HEK293 (cell line): Measurements from ENCODE around the gene PPP2R2D.

Source experiments
- BCL11B ChIP-seq: fragments of 450-650 bp; formaldehyde crosslinking; IDR thresholded peaks from 2 replicates; pipeline ENCODE4 v1.5.1; 2016; ENCODE audit warnings: low read depth, missing biosample characterization, missing genetic modification characterization
- GLIS2 ChIP-seq: fragments of 450-650 bp; formaldehyde crosslinking; IDR thresholded peaks from 2 replicates; pipeline ENCODE4 v1.5.1; 2016; ENCODE audit warnings: missing biosample characterization, missing genetic modification characterization
- HOXD13 ChIP-seq: sonication (generic); formaldehyde crosslinking; IDR thresholded peaks from 2 replicates; pipeline ENCODE4 v1.8.0; 2022; ENCODE audit warnings: missing genetic modification reagents, borderline replicate concordance
- INSM2 ChIP-seq: fragments of 450-650 bp; formaldehyde crosslinking; IDR thresholded peaks from 2 replicates; pipeline ENCODE4 v1.5.1; 2016; ENCODE audit warnings: missing biosample characterization, missing genetic modification characterization
- KLF9 ChIP-seq: fragments of 450-650 bp; formaldehyde crosslinking; IDR thresholded peaks from 2 replicates; pipeline ENCODE4 v1.5.1; 2016; ENCODE audit warnings: missing biosample characterization, missing genetic modification characterization, low read depth
- PRDM2 ChIP-seq: fragments of 450-650 bp; formaldehyde crosslinking; IDR thresholded peaks from 2 replicates; pipeline ENCODE4 v1.5.1; 2016; ENCODE audit warnings: missing biosample characterization, missing genetic modification characterization, borderline replicate concordance
- ZBTB48 ChIP-seq: fragments of 450-650 bp; formaldehyde crosslinking; IDR thresholded peaks from 2 replicates; pipeline ENCODE4 v1.5.1; 2016; ENCODE audit warnings: missing biosample characterization, missing genetic modification characterization
- ZFHX2 ChIP-seq: fragments of 450-650 bp; formaldehyde crosslinking; conservative IDR thresholded peaks from 2 replicates; pipeline ENCODE4 v1.5.1; 2016; ENCODE audit warnings: missing biosample characterization, missing genetic modification characterization
- ZFP37 ChIP-seq: fragments of 450-650 bp; formaldehyde crosslinking; IDR thresholded peaks from 2 replicates; pipeline ENCODE4 v1.5.1; 2016; ENCODE audit warnings: missing biosample characterization, missing genetic modification characterization
- ZFP41 ChIP-seq: fragments of 450-650 bp; formaldehyde crosslinking; IDR thresholded peaks from 2 replicates; pipeline ENCODE4 v1.5.1; 2016; ENCODE audit warnings: missing biosample characterization, missing genetic modification characterization, borderline replicate concordance
- ZFP69B ChIP-seq: fragments of 450-650 bp; formaldehyde crosslinking; IDR thresholded peaks from 2 replicates; pipeline ENCODE4 v1.5.1; 2016; ENCODE audit warnings: missing biosample characterization, missing genetic modification characterization
- ZNF155 ChIP-seq: fragments of 450-650 bp; formaldehyde crosslinking; IDR thresholded peaks from 2 replicates; pipeline ENCODE4 v1.5.1; 2016; ENCODE audit warnings: missing biosample characterization, missing genetic modification characterization
- ZNF2 ChIP-seq: fragments of 450-650 bp; formaldehyde crosslinking; IDR thresholded peaks from 2 replicates; pipeline ENCODE4 v1.5.1; 2016; ENCODE audit warnings: missing biosample characterization, missing genetic modification characterization
- ZNF221 ChIP-seq: fragments of 450-650 bp; formaldehyde crosslinking; IDR thresholded peaks from 2 replicates; pipeline ENCODE4 v1.5.1; 2017; ENCODE audit warnings: missing biosample characterization, missing genetic modification characterization, borderline replicate concordance
- ZNF280C ChIP-seq: fragments of 450-650 bp; formaldehyde crosslinking; IDR thresholded peaks from 2 replicates; pipeline ENCODE4 v1.5.1; 2016; ENCODE audit warnings: missing biosample characterization, missing genetic modification characterization
- ZNF292 ChIP-seq: fragments of 450-650 bp; formaldehyde crosslinking; IDR thresholded peaks from 2 replicates; pipeline ENCODE4 v1.5.1; 2016; ENCODE audit warnings: low read depth, missing biosample characterization, missing genetic modification characterization, borderline replicate concordance
- ZNF324 ChIP-seq: fragments of 450-650 bp; formaldehyde crosslinking; IDR thresholded peaks from 2 replicates; pipeline ENCODE4 v1.5.1; 2016; ENCODE audit warnings: missing biosample characterization, missing genetic modification characterization
- ZNF37A ChIP-seq: fragments of 450-650 bp; IDR thresholded peaks from 2 replicates; pipeline ENCODE4 v1.5.1; 2018; ENCODE audit warnings: missing biosample characterization, missing genetic modification characterization
- ZNF394 ChIP-seq: fragments of 450-650 bp; formaldehyde crosslinking; IDR thresholded peaks from 2 replicates; pipeline ENCODE4 v1.5.1; 2016; ENCODE audit warnings: missing biosample characterization, missing genetic modification characterization, mild to moderate bottlenecking, moderate library complexity, borderline replicate concordance
- ZNF423 ChIP-seq: fragments of 450-650 bp; formaldehyde crosslinking; IDR thresholded peaks from 2 replicates; pipeline ENCODE4 v1.5.1; 2016; ENCODE audit warnings: missing biosample characterization, missing genetic modification characterization
- ZNF521 ChIP-seq: fragments of 450-650 bp; formaldehyde crosslinking; IDR thresholded peaks from 2 replicates; pipeline ENCODE4 v1.5.1; 2017; ENCODE audit warnings: missing biosample characterization, mild to moderate bottlenecking, missing genetic modification characterization
- ZNF548 ChIP-seq: fragments of 450-650 bp; formaldehyde crosslinking; IDR thresholded peaks from 2 replicates; pipeline ENCODE4 v1.5.1; 2016; ENCODE audit warnings: missing biosample characterization, missing genetic modification characterization
- ZNF560 ChIP-seq: fragments of 450-650 bp; formaldehyde crosslinking; IDR thresholded peaks from 2 replicates; pipeline ENCODE4 v1.5.1; 2017; ENCODE audit warnings: missing biosample characterization, missing genetic modification characterization, borderline replicate concordance
- ZNF580 ChIP-seq: fragments of 450-650 bp; formaldehyde crosslinking; IDR thresholded peaks from 2 replicates; pipeline ENCODE4 v1.5.1; 2016; ENCODE audit warnings: missing biosample characterization, missing genetic modification characterization
- ZNF621 ChIP-seq: fragments of 450-650 bp; formaldehyde crosslinking; IDR thresholded peaks from 2 replicates; pipeline ENCODE4 v1.5.1; 2017; ENCODE audit warnings: missing biosample characterization, missing genetic modification characterization
- ZNF624 ChIP-seq: fragments of 450-650 bp; formaldehyde crosslinking; IDR thresholded peaks from 2 replicates; pipeline ENCODE4 v1.5.1; 2017; ENCODE audit warnings: missing biosample characterization, missing genetic modification characterization
- ZNF660 ChIP-seq: fragments of 450-650 bp; IDR thresholded peaks from 2 replicates; pipeline ENCODE4 v1.5.1; 2018; ENCODE audit warnings: missing biosample characterization, mild to moderate bottlenecking, missing genetic modification characterization
- ZNF747 ChIP-seq: fragments of 450-650 bp; formaldehyde crosslinking; IDR thresholded peaks from 2 replicates; pipeline ENCODE4 v1.5.1; 2016; ENCODE audit warnings: missing biosample characterization, missing genetic modification characterization
- ZNF768 ChIP-seq: fragments of 450-650 bp; formaldehyde crosslinking; IDR thresholded peaks from 2 replicates; pipeline ENCODE4 v1.5.1; 2018; ENCODE audit warnings: missing biosample characterization, mild to moderate bottlenecking, missing genetic modification characterization
- ZNF785 ChIP-seq: fragments of 450-650 bp; formaldehyde crosslinking; IDR thresholded peaks from 2 replicates; pipeline ENCODE4 v1.5.1; 2016; ENCODE audit warnings: missing biosample characterization, missing genetic modification characterization
- ZNF791 ChIP-seq: fragments of 450-650 bp; formaldehyde crosslinking; IDR thresholded peaks from 2 replicates; pipeline ENCODE4 v1.5.1; 2016; ENCODE audit warnings: missing biosample characterization, missing genetic modification characterization
- ZXDB ChIP-seq: fragments of 450-650 bp; formaldehyde crosslinking; IDR thresholded peaks from 2 replicates; pipeline ENCODE4 v1.5.1; 2016; ENCODE audit warnings: missing biosample characterization, missing genetic modification characterization

PPP2R2D gene

GRCh38 chr10:131900350-131901152, at the start of gene PPP2R2D (continued):
- TF ChIP-seq ZNF221: no peak
- TF ChIP-seq ZFP37: no peak
- no peak for TF ChIP-seq INSM2
- TF ChIP-seq ZNF280C (tag by site-specific recombination): no peak
- no peak for TF ChIP-seq ZNF791 (tag by site-specific recombination)
- TF ChIP-seq PRDM2 (tag by site-specific recombination): no peak
- no peak for TF ChIP-seq ZFP69B (tag by site-specific recombination)
- TF ChIP-seq ZNF624: no peak
- TF ChIP-seq GLIS2 (tag by site-specific recombination): peak; percentile 84
- TF ChIP-seq ZFP41 (tag by site-specific recombination): no peak
- TF ChIP-seq ZNF660 (tag by site-specific recombination): peak; percentile 19; the same call in 1 of the 2 replicates
- no peak for TF ChIP-seq ZBTB48 (tag by site-specific recombination)
- TF ChIP-seq ZNF560 (tag by site-specific recombination): no peak
- peak; percentile 95 for TF ChIP-seq ZFHX2 (tag by site-specific recombination)
- no peak for TF ChIP-seq ZNF423 (tag by site-specific recombination)
- no peak for TF ChIP-seq ZNF324 (tag by site-specific recombination)
- TF ChIP-seq ZNF292 (tag by site-specific recombination): no peak
- peak; percentile 95 for TF ChIP-seq KLF9
- TF ChIP-seq BCL11B: no peak
- no peak for TF ChIP-seq ZNF548 (tag by site-specific recombination)
- TF ChIP-seq HOXD13 (CRISPR knock-in tag): no peak
- no peak for TF ChIP-seq ZNF747 (tag by site-specific recombination)
- TF ChIP-seq ZNF155 (tag by site-specific recombination): no peak
- TF ChIP-seq ZNF580 (tag by site-specific recombination): no peak
- no peak for TF ChIP-seq ZNF2
- no peak for TF ChIP-seq ZNF521 (tag by site-specific recombination)
- peak; percentile 25; the same call in 1 of the 2 replicates for TF ChIP-seq ZNF37A
- TF ChIP-seq ZNF785: no peak
- 0 out of 2 replicates have a peak, but pooled peaks have one; percentile 24 for TF ChIP-seq ZNF394 (tag by site-specific recombination)
- TF ChIP-seq ZXDB (tag by site-specific recombination): peak; percentile 48; the same call in 1 of the 2 replicates
- TF ChIP-seq ZNF621 (tag by site-specific recombination): no peak
- no peak for TF ChIP-seq ZNF768 (tag by site-specific recombination)
